HepG2 (cell line): ENCODE measurements around the gene IFRD1. TPM values are rescaled to one million over a fixed set of nuclear protein-coding genes. Genes with fewer than 3 reads are reported as not detected.

Experiments used
- ATAC-seq: fragments of 200-7000 bp; cut with Tn5 transposase; 3 replicates; pipeline ENCODE4 v1.9.1; 2020; ENCODE audit warnings: mild to moderate bottlenecking, moderate library complexity
- BruUV-seq: library from RNA; stranded (reverse); fragments of 400-500 nt; replicated peaks from 2 replicates; lab custom pipeline; 2021; lab: Mats Ljungman, UMichigan
- CTCF ChIA-PET: fragments of 300-600 bp; formaldehyde crosslinking; extraction: SDS; loops from one replicate; lab custom pipeline; 2021; ENCODE audit warnings: low total read pairs, inconsistent platforms, low intra/inter-chr PET ratio; lab: Yijun Ruan, JAX
- POLR2A ChIA-PET: fragments of 350-600 bp; sonication (Branson Sonifier 250); formaldehyde crosslinking; loops from one replicate; lab custom pipeline; 2020; ENCODE audit warnings: antibody characterized with exemption, inconsistent platforms; lab: Yijun Ruan, JAX
- DNase-seq: peaks from one replicate; pipeline ENCODE4 v3.0.0-alpha.2; 2015; ENCODE audit warnings: low spot score
- FAIRE-seq: peaks from 3 replicates; lab custom pipeline; 2011; peaks lifted over from hg19 to GRCh38; lab: Jason Lieb, UNC
- H2AFZ ChIP-seq: one replicate; pipeline ENCODE4 v1.6.1; 2011; ENCODE audit warnings: low read length, inconsistent platforms
- H3K27ac ChIP-seq: fragments of 300-600 bp; 3 replicates; pipeline ENCODE4 v1.8.0; 2011; ENCODE audit warnings: mixed run types, mild to moderate bottlenecking, mixed read lengths, low read length, inconsistent platforms; ENCODE audit not compliant: insufficient read depth; ENCODE audit errors: extremely low read length
- H3K27me3 ChIP-seq, 2 experiments: fragments of 200-600 bp in 1 of 2; 2 replicates in 1 of 2; 3 replicates in 1 of 2; pipeline versions ENCODE4 v1.6.0 to v1.8.0; 2011; ENCODE audit warnings: low read length in 2 of 2, mild to moderate bottlenecking in 2 of 2, moderate library complexity in 2 of 2, inconsistent platforms in 1 of 2; ENCODE audit not compliant: insufficient read depth in 2 of 2, control insufficient read depth in 1 of 2
- H3K36me3 ChIP-seq, 2 experiments: fragments of 200-600 bp in 1 of 2; replicated peaks in 1 of 2; 2 replicates in 1 of 2; 3 replicates in 1 of 2; pipeline versions ENCODE4 v1.5.1 to v1.8.0; 2011; ENCODE audit warnings: low read length in 2 of 2, inconsistent platforms in 1 of 2; ENCODE audit not compliant: insufficient read depth in 2 of 2, control insufficient read depth in 1 of 2
- H3K4me1 ChIP-seq: 2 replicates; pipeline ENCODE4 v1.5.1; 2012; ENCODE audit warnings: low read length, inconsistent platforms; ENCODE audit not compliant: insufficient read depth
- H3K4me2 ChIP-seq: 2 replicates; pipeline ENCODE4 v1.6.0; 2011; ENCODE audit warnings: low read depth, low read length, inconsistent platforms
- H3K4me3 ChIP-seq, 3 experiments: fragments of 200-600 bp in 1 of 3; sonication (generic), shearing (Covaris generic) in 1 of 3; replicated peaks in 1 of 3; 2 replicates each; pipeline ENCODE4 v1.5.1; 2011 to 2016; ENCODE audit warnings: low read length in 3 of 3, inconsistent platforms in 2 of 3, low read depth in 2 of 3, mild to moderate bottlenecking in 2 of 3, control low read depth in 1 of 3, mixed read lengths in 1 of 3; ENCODE audit not compliant: insufficient read depth in 1 of 3
- H3K79me2 ChIP-seq: one replicate; pipeline ENCODE4 v1.6.1; 2011; ENCODE audit warnings: low read length, inconsistent platforms; ENCODE audit not compliant: insufficient read depth
- H3K9ac ChIP-seq: 2 replicates; pipeline ENCODE4 v1.6.0; 2011; ENCODE audit warnings: mild to moderate bottlenecking, low read depth, low read length, inconsistent platforms; ENCODE audit not compliant: insufficient read depth
- H3K9me3 ChIP-seq: 2 replicates; pipeline ENCODE4 v1.5.1; 2012; ENCODE audit warnings: mild to moderate bottlenecking, low read length
- H4K20me1 ChIP-seq: 2 replicates; pipeline ENCODE4 v1.6.0; 2011; ENCODE audit warnings: inconsistent platforms, mild to moderate bottlenecking, low read length, moderate library complexity; ENCODE audit not compliant: insufficient read depth
- ASH2L ChIP-seq: fragments of 300-600, 200-600 bp; sonication (generic); IDR thresholded peaks from 2 replicates; pipeline ENCODE4 v1.7.0; 2017; ENCODE audit warnings: low read depth, mild to moderate bottlenecking, moderate library complexity, mixed read lengths, low read length; ENCODE audit not compliant: insufficient read length
- CREM ChIP-seq, 2 experiments: sonication (generic) in 1 of 2; formaldehyde crosslinking in 1 of 2; IDR thresholded peaks; 2 replicates each; pipeline versions ENCODE4 v1.4.0 to v1.6.1; 2016 to 2020; ENCODE audit warnings: antibody characterized with exemption in 1 of 2, mild to moderate bottlenecking in 1 of 2, missing genetic modification reagents in 1 of 2
- ELF3 ChIP-seq: IDR thresholded peaks from 2 replicates; pipeline ENCODE4 v1.6.1; 2016; ENCODE audit warnings: missing genetic modification reagents, missing compliant biosample characterization
- HOXA9 ChIP-seq: sonication (generic); formaldehyde crosslinking; IDR thresholded peaks from 2 replicates; pipeline ENCODE4 v1.8.1; 2022; ENCODE audit warnings: missing genetic modification reagents, mild to moderate bottlenecking, moderate library complexity, borderline replicate concordance
- MAF1 ChIP-seq: sonication (generic); formaldehyde crosslinking; IDR thresholded peaks from 2 replicates; pipeline ENCODE4 v1.5.0; 2020; ENCODE audit warnings: missing genetic modification reagents, borderline replicate concordance
- RBM22 ChIP-seq: fragments of 200-400 bp; formaldehyde crosslinking; optimal IDR thresholded peaks from 2 replicates; pipeline ENCODE3; 2017; ENCODE audit warnings: mild to moderate bottlenecking, low read length, moderate library complexity
- WIZ ChIP-seq: sonication (generic); formaldehyde crosslinking; IDR thresholded peaks from 2 replicates; pipeline ENCODE4 v1.5.1; 2020; ENCODE audit warnings: mild to moderate bottlenecking, missing genetic modification reagents
- ZNF383 ChIP-seq: sonication (generic); formaldehyde crosslinking; IDR thresholded peaks from 2 replicates; pipeline ENCODE4 v1.4.0; 2020; ENCODE audit warnings: missing genetic modification reagents, mild to moderate bottlenecking, borderline replicate concordance
- ZZZ3 ChIP-seq: sonication (generic); formaldehyde crosslinking; IDR thresholded peaks from 2 replicates; pipeline ENCODE4 v1.4.0; 2020; ENCODE audit warnings: missing genetic modification reagents, mild to moderate bottlenecking, borderline replicate concordance
- WGBS: methylation state at CpG from one replicate; pipeline ENCODE4 v1.1.6; 2017; ENCODE audit warnings: low lambda C conversion rate; 5-methylcytosine and 5-hydroxymethylcytosine counted together
- in situ Hi-C: cut with HindIII; loops from 2 replicates; pipeline ENCODE4 v1.10.0; 2017; ENCODE audit warnings: low pct_unique_long_range_greater_than_20kb; ENCODE audit not compliant: extremely low pct_ligation_motif_present
- intact Hi-C: fragments of 100-400 bp; cut with micrococcal nuclease; formaldehyde crosslinking; loops from one replicate; pipeline ENCODE4 v1.10.0; 2022; ENCODE audit not compliant: unreplicated experiment
- polyA plus RNA-seq, 8 experiments: library from polyadenylated mRNA; depleted of rRNA in 3 of 8; stranded (reverse) in 7 of 8; unstranded in 1 of 8; fragments of >200 nt; fragmentation: Illumina TruSeq in 4 of 8; extraction: Trizol in 4 of 8; gene quantifications; 2 replicates each; pipeline versions ENCODE4 v1.2.1 to v1.2.3, GENCODE V29; 2011 to 2016; ENCODE audit warnings: low read depth in 4 of 8, missing spikeins in 1 of 8, mixed read lengths in 1 of 8; ENCODE audit not compliant: insufficient read depth in 1 of 8
- total RNA-seq, 5 experiments: library from RNA; depleted of rRNA; stranded (reverse); fragments of >200 nt; fragmentation: Illumina TruSeq; extraction: Trizol; gene quantifications; 2 replicates each; pipeline ENCODE4 v1.2.3, GENCODE V29; 2016; ENCODE audit warnings: low read depth in 1 of 5
- TF ChIP-seq, protein P1 (sequence below): sonication (generic); formaldehyde crosslinking; IDR thresholded peaks from 2 replicates; pipeline ENCODE4 v1.4.0; 2020; ENCODE audit warnings: missing genetic modification reagents
- TF ChIP-seq, protein P2 (sequence below): sonication (generic); formaldehyde crosslinking; IDR thresholded peaks from 2 replicates; pipeline ENCODE4 v1.5.0; 2020; ENCODE audit warnings: mild to moderate bottlenecking, missing genetic modification reagents

Gene IFRD1
- total and polyA plus RNA-seq, 2 of the 13 experiments (the other 11 are each of a cell fraction or from before 2014, with no cell fraction given): 50.9 to 55.5 TPM

DNA sequence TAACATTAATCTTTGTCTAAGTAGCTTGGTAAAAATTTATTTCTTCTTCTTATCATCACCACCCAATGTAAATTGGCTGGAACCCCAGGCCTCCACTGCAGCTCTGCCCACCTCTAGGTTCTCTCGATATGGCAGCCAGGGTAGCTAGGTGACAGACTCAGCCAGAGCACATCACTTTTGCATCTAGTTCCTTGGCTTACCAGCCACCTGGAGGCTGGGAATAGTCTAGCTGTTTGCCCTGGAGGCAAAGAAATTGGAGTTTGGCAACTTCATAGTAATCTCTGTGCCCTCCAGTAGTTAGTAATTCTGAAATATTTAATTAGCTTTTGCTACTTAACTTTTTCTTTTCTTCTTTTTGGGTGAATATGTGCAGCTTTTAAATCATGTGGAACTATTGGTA lies 9.4 kb downstream of the IFRD1 start:
- H3K9me3 ChIP-seq: no peaks in the 10 kb centered on the region
- TF ChIP-seq MAF1 (CRISPR knock-in tag) (no peak), ZNF383 (CRISPR knock-in tag) (no peak), WIZ (CRISPR knock-in tag) (no peak), ZZZ3 (CRISPR knock-in tag) (no peak), CREM (IDR thresholded peaks at IDR 0.05) (no peak), CREM (CRISPR knock-in tag; IDR thresholded peaks at IDR 0.05) (no peak), ASH2L (no peak), RBM22 (no peak), ELF3 (CRISPR knock-in tag) (no peak), HOXA9 (CRISPR knock-in tag) (no peak)
- TF ChIP-seq, protein P1, sequence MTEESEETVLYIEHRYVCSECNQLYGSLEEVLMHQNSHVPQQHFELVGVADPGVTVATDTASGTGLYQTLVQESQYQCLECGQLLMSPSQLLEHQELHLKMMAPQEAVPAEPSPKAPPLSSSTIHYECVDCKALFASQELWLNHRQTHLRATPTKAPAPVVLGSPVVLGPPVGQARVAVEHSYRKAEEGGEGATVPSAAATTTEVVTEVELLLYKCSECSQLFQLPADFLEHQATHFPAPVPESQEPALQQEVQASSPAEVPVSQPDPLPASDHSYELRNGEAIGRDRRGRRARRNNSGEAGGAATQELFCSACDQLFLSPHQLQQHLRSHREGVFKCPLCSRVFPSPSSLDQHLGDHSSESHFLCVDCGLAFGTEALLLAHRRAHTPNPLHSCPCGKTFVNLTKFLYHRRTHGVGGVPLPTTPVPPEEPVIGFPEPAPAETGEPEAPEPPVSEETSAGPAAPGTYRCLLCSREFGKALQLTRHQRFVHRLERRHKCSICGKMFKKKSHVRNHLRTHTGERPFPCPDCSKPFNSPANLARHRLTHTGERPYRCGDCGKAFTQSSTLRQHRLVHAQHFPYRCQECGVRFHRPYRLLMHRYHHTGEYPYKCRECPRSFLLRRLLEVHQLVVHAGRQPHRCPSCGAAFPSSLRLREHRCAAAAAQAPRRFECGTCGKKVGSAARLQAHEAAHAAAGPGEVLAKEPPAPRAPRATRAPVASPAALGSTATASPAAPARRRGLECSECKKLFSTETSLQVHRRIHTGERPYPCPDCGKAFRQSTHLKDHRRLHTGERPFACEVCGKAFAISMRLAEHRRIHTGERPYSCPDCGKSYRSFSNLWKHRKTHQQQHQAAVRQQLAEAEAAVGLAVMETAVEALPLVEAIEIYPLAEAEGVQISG (CRISPR knock-in tag): no peak
- TF ChIP-seq, protein P2, sequence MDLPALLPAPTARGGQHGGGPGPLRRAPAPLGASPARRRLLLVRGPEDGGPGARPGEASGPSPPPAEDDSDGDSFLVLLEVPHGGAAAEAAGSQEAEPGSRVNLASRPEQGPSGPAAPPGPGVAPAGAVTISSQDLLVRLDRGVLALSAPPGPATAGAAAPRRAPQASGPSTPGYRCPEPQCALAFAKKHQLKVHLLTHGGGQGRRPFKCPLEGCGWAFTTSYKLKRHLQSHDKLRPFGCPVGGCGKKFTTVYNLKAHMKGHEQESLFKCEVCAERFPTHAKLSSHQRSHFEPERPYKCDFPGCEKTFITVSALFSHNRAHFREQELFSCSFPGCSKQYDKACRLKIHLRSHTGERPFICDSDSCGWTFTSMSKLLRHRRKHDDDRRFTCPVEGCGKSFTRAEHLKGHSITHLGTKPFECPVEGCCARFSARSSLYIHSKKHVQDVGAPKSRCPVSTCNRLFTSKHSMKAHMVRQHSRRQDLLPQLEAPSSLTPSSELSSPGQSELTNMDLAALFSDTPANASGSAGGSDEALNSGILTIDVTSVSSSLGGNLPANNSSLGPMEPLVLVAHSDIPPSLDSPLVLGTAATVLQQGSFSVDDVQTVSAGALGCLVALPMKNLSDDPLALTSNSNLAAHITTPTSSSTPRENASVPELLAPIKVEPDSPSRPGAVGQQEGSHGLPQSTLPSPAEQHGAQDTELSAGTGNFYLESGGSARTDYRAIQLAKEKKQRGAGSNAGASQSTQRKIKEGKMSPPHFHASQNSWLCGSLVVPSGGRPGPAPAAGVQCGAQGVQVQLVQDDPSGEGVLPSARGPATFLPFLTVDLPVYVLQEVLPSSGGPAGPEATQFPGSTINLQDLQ (CRISPR knock-in tag): no peak
- no peaks in the 10 kb centered on the region for H3K4me1 ChIP-seq
- BruUV-seq: no TSS peak
- ChIA-PET CTCF (no interaction called here), POLR2A (interaction anchor here (5.8 kb wide), 1 partner anchor 9 kb away, joined by 53 read pairs; the partner anchor contains the start of gene IFRD1)
- no peak overlapping the region for H2AFZ ChIP-seq
- ATAC-seq (peak; percentile 43; the same call in 2 of the 3 replicates), DNase-seq (no peak), FAIRE-seq (no peak)
- no peak overlapping the region for H3K4me2 ChIP-seq
- H3K36me3 ChIP-seq: peaks cover 16 to 71% of the 10 kb centered on the region in 2 experiments
- 89% methylated on average over 1 of the region's 1 CpG for WGBS
- no peak overlapping the region for H3K9ac ChIP-seq
- in situ Hi-C loops: no loop called here
- no peak overlapping the region for H3K27ac ChIP-seq
- peaks cover 11% of the 10 kb centered on the region for H3K79me2 ChIP-seq
- no peaks in the 10 kb centered on the region for H4K20me1 ChIP-seq
- intact Hi-C loops: no loop called here
- H3K27me3 ChIP-seq: no peaks in the 10 kb centered on the region
- H3K4me3 ChIP-seq: no peak overlapping the region
